GM12878 (cell line): ENCODE results near the gene FAM107A. TPM values are rescaled to one million over a fixed set of nuclear protein-coding genes. Genes with fewer than 3 reads are reported as not detected.

Experiments
- ATAC-seq: fragments of 200-7000 bp; cut with Tn5 transposase; 3 replicates; pipeline ENCODE4 v1.9.1; 2020; ENCODE audit warnings: mild to moderate bottlenecking, moderate library complexity
- BruUV-seq: library from RNA; stranded (reverse); fragments of 400-500 nt; replicated peaks from 2 replicates; lab custom pipeline; 2021; lab: Mats Ljungman, UMichigan
- CTCF ChIA-PET: fragments of 300-600 bp; sonication (Branson Sonifier 250); formaldehyde crosslinking; extraction: SDS; loops from one replicate; lab custom pipeline; 2021; ENCODE audit warnings: inconsistent platforms; lab: Yijun Ruan, JAX
- POLR2A ChIA-PET: fragments of 350-600 bp; formaldehyde crosslinking; extraction: SDS; loops from one replicate; lab custom pipeline; 2021; ENCODE audit warnings: inconsistent platforms; lab: Charles Lee
- RAD21 ChIA-PET: fragments of 300-600 bp; sonication (Branson Sonifier 250); formaldehyde crosslinking; loops from one replicate; lab custom pipeline; 2023; ENCODE audit warnings: antibody characterized with exemption; ENCODE audit not compliant: unreplicated experiment; lab: Charles Lee
- SMC1A ChIA-PET: fragments of 300-600 bp; sonication (Branson Sonifier 250); formaldehyde crosslinking; loops from one replicate; lab custom pipeline; 2023; ENCODE audit not compliant: unreplicated experiment, uncharacterized antibody; lab: Charles Lee
- DNase-seq: peaks from one replicate; pipeline ENCODE4 v3.0.0-alpha.2; 2011; ENCODE audit warnings: low read depth, low spot score
- FAIRE-seq: peaks from 3 replicates; lab custom pipeline; 2011; peaks lifted over from hg19 to GRCh38; lab: Jason Lieb, UNC
- H2AFZ ChIP-seq: 2 replicates; pipeline ENCODE4 v1.6.0; 2011; ENCODE audit warnings: low read depth, low read length, control low read depth; ENCODE audit not compliant: control insufficient read depth
- H3K27ac ChIP-seq: 2 replicates; pipeline ENCODE4 v1.5.1; 2011; ENCODE audit warnings: control low read depth; ENCODE audit not compliant: control insufficient read depth, insufficient read depth
- H3K27me3 ChIP-seq, 2 experiments: replicated peaks in 1 of 2; 2 replicates each; pipeline versions ENCODE4 v1.6.0 to v1.6.1; 2011; ENCODE audit warnings: low read length in 1 of 2; ENCODE audit not compliant: control insufficient read depth in 2 of 2, insufficient read depth in 2 of 2
- H3K36me3 ChIP-seq, 2 experiments: 2 replicates each; pipeline ENCODE4 v1.5.1; 2011; ENCODE audit warnings: low read length in 1 of 2; ENCODE audit not compliant: control insufficient read depth in 2 of 2, insufficient read depth in 2 of 2
- H3K4me1 ChIP-seq: 2 replicates; pipeline ENCODE4 v1.6.1; 2011; ENCODE audit warnings: mild to moderate bottlenecking, low read length, moderate library complexity, mixed read lengths; ENCODE audit not compliant: control insufficient read depth, insufficient read depth
- H3K4me2 ChIP-seq: 2 replicates; pipeline ENCODE4 v1.6.0; 2011; ENCODE audit warnings: control low read depth; ENCODE audit not compliant: control insufficient read depth, insufficient read depth
- H3K4me3 ChIP-seq: fragments of 200-600 bp; sonication (generic); 2 replicates; pipeline ENCODE4 v1.5.1; 2016
- H3K79me2 ChIP-seq: 2 replicates; pipeline ENCODE4 v1.6.0; 2011; ENCODE audit warnings: low read length; ENCODE audit not compliant: control insufficient read depth, insufficient read depth
- H3K9ac ChIP-seq: 2 replicates; pipeline ENCODE4 v1.8.0; 2011; ENCODE audit warnings: low read length, control low read depth, mixed read lengths; ENCODE audit not compliant: control insufficient read depth, insufficient read depth
- H3K9me3 ChIP-seq: replicated peaks from 3 replicates; pipeline ENCODE4 v1.5.1; 2011; ENCODE audit warnings: mild to moderate bottlenecking, low read length; ENCODE audit not compliant: control insufficient read depth, insufficient read depth
- H4K20me1 ChIP-seq: 2 replicates; pipeline ENCODE4 v1.6.0; 2011; ENCODE audit not compliant: control insufficient read depth, insufficient read depth
- ETV6 ChIP-seq, 2 experiments: fragments of 450-650 bp in 1 of 2; IDR thresholded peaks in 1 of 2; conservative IDR thresholded peaks in 1 of 2; 2 replicates each; pipeline ENCODE4 v1.6.1; 2014; ENCODE audit warnings: antibody characterized with exemption in 1 of 2, borderline replicate concordance in 1 of 2, low read depth in 1 of 2, mild to moderate bottlenecking in 1 of 2, moderate library complexity in 1 of 2
- EZH2 ChIP-seq: IDR thresholded peaks from 2 replicates; pipeline ENCODE4 v1.6.1; 2012; ENCODE audit warnings: low read depth, mild to moderate bottlenecking, control low read depth, inconsistent platforms, low read length, borderline replicate concordance; ENCODE audit not compliant: control insufficient read depth
- HDGF ChIP-seq: fragments of 450-650 bp; IDR thresholded peaks from 2 replicates; pipeline ENCODE4 v1.6.1; 2016; ENCODE audit warnings: antibody characterized with exemption
- NBN ChIP-seq: fragments of 450-650 bp; IDR thresholded peaks from 2 replicates; pipeline ENCODE4 v1.6.1; 2016
- NFYA ChIP-seq: IDR thresholded peaks from 2 replicates; pipeline ENCODE4 v1.6.1; 2011; ENCODE audit warnings: low read depth, mild to moderate bottlenecking, low read length, improper control_type of control experiment, borderline replicate concordance
- PAX8 ChIP-seq: fragments of 450-650 bp; IDR thresholded peaks from 2 replicates; pipeline ENCODE4 v1.6.1; 2017; ENCODE audit warnings: mild to moderate bottlenecking, moderate library complexity
- POLR2AphosphoS2 ChIP-seq: IDR thresholded peaks from 2 replicates; pipeline ENCODE4 v1.6.1; 2011; ENCODE audit warnings: low read depth, mild to moderate bottlenecking, low read length, improper control_type of control experiment, moderate library complexity
- RCOR1 ChIP-seq: conservative IDR thresholded peaks from 2 replicates; pipeline ENCODE4 v1.6.1; 2012; ENCODE audit warnings: low read depth, low read length, improper control_type of control experiment
- SIN3A ChIP-seq: IDR thresholded peaks from 2 replicates; pipeline ENCODE4 v1.6.1; 2012; ENCODE audit warnings: low read depth, low read length, improper control_type of control experiment
- TCF3 ChIP-seq: IDR thresholded peaks from 2 replicates; pipeline ENCODE4 v1.6.1; 2012; ENCODE audit warnings: low read depth, mild to moderate bottlenecking, low read length, borderline replicate concordance; ENCODE audit not compliant: insufficient read depth
- ZSCAN29 ChIP-seq: fragments of 450-650 bp; IDR thresholded peaks from 2 replicates; pipeline ENCODE4 v1.6.1; 2017; ENCODE audit warnings: mild to moderate bottlenecking, moderate library complexity
- WGBS: methylation state at CpG from one replicate; pipeline ENCODE4 v1.1.6; 2016; ENCODE audit warnings: low lambda C conversion rate; ENCODE audit not compliant: insufficient replicate concordance, insufficient coverage; ENCODE audit errors: missing lambda C conversion rate; 5-methylcytosine and 5-hydroxymethylcytosine counted together
- in situ Hi-C: fragments of 300-500 bp; cut with MboI; formaldehyde crosslinking; loops from 9 replicates; pipeline ENCODE4 v1.14.3; 2018; ENCODE audit warnings: mixed read lengths
- intact Hi-C: fragments of 100-400 bp; cut with micrococcal nuclease; formaldehyde crosslinking; loops from one replicate; pipeline ENCODE4 v1.14.2; 2022; ENCODE audit not compliant: unreplicated experiment
- polyA plus RNA-seq, 11 experiments: library from polyadenylated mRNA; depleted of rRNA in 4 of 11; unstranded in 6 of 11; stranded (reverse) in 5 of 11; fragments of >200 nt; fragmentation: Nextera tagmentation in 4 of 11; fragmentation: Illumina TruSeq in 1 of 11; extraction: Ambion mirVana in 4 of 11; extraction: Trizol in 1 of 11; gene quantifications; 1 replicate in 1 of 11; 2 replicates in 10 of 11; pipeline versions ENCODE4 v1.2.1 to v1.2.3, GENCODE V29; 2011 to 2016; ENCODE audit warnings: inconsistent platforms in 2 of 11, missing spikeins in 2 of 11, low read depth in 1 of 11
- total RNA-seq, 4 experiments: library from RNA; depleted of rRNA in 3 of 4; stranded (reverse); fragments of >200 nt in 3 of 4; fragmentation: Illumina TruSeq in 1 of 4; extraction: Trizol in 1 of 4; gene quantifications; 2 replicates each; pipeline versions ENCODE4 v1.2.1 to v1.2.3, GENCODE V29; 2013 to 2021
- TF ChIP-seq, protein P1 (sequence below): fragments of 450-650 bp; IDR thresholded peaks from 2 replicates; pipeline ENCODE4 v1.6.1; 2017; ENCODE audit warnings: mild to moderate bottlenecking, moderate library complexity
- TF ChIP-seq, protein P2 (sequence below): IDR thresholded peaks from 2 replicates; pipeline ENCODE4 v1.6.1; 2012; ENCODE audit warnings: low read length, inconsistent platforms

FAM107A gene
- total and polyA plus RNA-seq, 10 of the 15 experiments (the other 5 are each of a cell fraction or from before 2014, with no cell fraction given): not detected

DNA sequence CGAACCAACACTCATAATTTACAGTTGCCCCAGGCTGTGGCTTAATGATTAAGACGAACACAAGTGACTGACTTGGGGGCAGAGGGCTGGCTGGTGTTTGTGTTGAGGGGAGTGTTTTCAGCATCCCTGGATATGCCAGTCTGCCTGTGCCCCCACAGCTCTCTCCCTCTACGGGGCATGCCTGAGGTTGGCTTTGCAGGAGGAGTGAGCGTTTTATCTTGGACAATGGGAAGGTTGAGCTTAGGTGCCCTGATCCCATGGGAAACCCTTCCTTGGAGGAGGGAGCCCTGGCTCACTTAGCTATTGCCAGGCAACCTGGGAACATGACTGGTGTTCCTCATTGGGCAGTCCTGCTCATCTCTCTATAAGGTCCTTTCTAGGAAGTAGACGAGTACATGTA lies 17.6 kb downstream of the FAM107A start (continued):
- TF ChIP-seq, protein P1, sequence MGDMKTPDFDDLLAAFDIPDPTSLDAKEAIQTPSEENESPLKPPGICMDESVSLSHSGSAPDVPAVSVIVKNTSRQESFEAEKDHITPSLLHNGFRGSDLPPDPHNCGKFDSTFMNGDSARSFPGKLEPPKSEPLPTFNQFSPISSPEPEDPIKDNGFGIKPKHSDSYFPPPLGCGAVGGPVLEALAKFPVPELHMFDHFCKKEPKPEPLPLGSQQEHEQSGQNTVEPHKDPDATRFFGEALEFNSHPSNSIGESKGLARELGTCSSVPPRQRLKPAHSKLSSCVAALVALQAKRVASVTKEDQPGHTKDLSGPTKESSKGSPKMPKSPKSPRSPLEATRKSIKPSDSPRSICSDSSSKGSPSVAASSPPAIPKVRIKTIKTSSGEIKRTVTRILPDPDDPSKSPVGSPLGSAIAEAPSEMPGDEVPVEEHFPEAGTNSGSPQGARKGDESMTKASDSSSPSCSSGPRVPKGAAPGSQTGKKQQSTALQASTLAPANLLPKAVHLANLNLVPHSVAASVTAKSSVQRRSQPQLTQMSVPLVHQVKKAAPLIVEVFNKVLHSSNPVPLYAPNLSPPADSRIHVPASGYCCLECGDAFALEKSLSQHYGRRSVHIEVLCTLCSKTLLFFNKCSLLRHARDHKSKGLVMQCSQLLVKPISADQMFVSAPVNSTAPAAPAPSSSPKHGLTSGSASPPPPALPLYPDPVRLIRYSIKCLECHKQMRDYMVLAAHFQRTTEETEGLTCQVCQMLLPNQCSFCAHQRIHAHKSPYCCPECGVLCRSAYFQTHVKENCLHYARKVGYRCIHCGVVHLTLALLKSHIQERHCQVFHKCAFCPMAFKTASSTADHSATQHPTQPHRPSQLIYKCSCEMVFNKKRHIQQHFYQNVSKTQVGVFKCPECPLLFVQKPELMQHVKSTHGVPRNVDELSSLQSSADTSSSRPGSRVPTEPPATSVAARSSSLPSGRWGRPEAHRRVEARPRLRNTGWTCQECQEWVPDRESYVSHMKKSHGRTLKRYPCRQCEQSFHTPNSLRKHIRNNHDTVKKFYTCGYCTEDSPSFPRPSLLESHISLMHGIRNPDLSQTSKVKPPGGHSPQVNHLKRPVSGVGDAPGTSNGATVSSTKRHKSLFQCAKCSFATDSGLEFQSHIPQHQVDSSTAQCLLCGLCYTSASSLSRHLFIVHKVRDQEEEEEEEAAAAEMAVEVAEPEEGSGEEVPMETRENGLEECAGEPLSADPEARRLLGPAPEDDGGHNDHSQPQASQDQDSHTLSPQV: no peak
- TF ChIP-seq ZSCAN29 (no peak), NBN (no peak)

DNA sequence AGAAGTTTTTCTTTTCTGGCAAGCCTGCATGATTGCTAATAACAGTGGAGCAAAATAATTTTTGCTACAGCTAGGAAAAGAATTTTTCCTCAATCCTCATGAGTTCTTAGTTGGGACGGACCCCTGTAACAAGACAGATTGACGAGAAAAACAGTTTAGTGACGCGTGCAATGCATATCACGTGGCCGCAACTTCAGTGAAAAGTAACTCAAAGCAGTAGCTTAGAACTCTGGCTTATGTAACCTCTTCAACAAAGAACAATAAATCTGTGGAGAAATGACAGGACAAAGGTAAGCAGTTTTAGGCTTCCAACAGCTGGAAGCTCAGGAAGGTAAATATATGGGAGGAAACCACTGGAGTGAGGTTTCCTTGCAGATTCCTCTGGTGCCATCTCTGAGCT lies 19.7 kb downstream of the FAM107A start:
- FAIRE-seq (no peak), ATAC-seq (no peak), DNase-seq (no peak)
- Histone ChIP-seq H3K4me2 (no peak overlapping the region), H3K79me2 (no peaks in the 10 kb centered on the region), H3K4me3 (no peak overlapping the region), H3K9ac (no peak overlapping the region), H3K9me3 (no peaks in the 10 kb centered on the region), H3K36me3 (no peaks in the 10 kb centered on the region), H4K20me1 (no peaks in the 10 kb centered on the region), H3K4me1 (no peaks in the 10 kb centered on the region), H3K27ac (no peak overlapping the region), H3K27me3 (0 out of 4 replicates have a peak, but pooled peaks cover 0 to 3% of the 10 kb centered on the region in 2 experiments), H2AFZ (no peak overlapping the region)
- ChIA-PET RAD21 (interaction anchor here (0.8 to 0.9 kb wide), 2 partner anchors 9 to 11 kb away, joined by 3 to 5 read pairs; no protein-coding TSS in a partner anchor), POLR2A (interaction anchor here (0.6 kb wide), 1 partner anchor 548 kb away, joined by 6 read pairs; no protein-coding TSS in a partner anchor), SMC1A (interaction anchor here (0.8 to 1.2 kb wide), 3 partner anchors 11 to 73 kb away, joined by 3 to 4 read pairs (median 3); no protein-coding TSS in a partner anchor), CTCF (interaction anchor here (0.9 to 4.1 kb wide), 4 partner anchors 11 to 74 kb away, joined by 3 to 32 read pairs (median 4); no protein-coding TSS in a partner anchor)
- BruUV-seq: no TSS peak
- TF ChIP-seq PAX8: no peak
- TF ChIP-seq RCOR1: no peak
- TF ChIP-seq NFYA: no peak
- TF ChIP-seq EZH2: no peak
- no peak for TF ChIP-seq TCF3
- no peak for TF ChIP-seq POLR2AphosphoS2
- no peak for TF ChIP-seq ETV6 (conservative IDR thresholded peaks at IDR 0.05 in 1 of 2, IDR thresholded peaks at IDR 0.05 in 1 of 2; ENCODE audit: borderline replicate concordance in 1 of 2, low read depth in 1 of 2)
- TF ChIP-seq, protein P2, sequence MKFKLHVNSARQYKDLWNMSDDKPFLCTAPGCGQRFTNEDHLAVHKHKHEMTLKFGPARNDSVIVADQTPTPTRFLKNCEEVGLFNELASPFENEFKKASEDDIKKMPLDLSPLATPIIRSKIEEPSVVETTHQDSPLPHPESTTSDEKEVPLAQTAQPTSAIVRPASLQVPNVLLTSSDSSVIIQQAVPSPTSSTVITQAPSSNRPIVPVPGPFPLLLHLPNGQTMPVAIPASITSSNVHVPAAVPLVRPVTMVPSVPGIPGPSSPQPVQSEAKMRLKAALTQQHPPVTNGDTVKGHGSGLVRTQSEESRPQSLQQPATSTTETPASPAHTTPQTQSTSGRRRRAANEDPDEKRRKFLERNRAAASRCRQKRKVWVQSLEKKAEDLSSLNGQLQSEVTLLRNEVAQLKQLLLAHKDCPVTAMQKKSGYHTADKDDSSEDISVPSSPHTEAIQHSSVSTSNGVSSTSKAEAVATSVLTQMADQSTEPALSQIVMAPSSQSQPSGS: no peak
- no peak for TF ChIP-seq SIN3A
- TF ChIP-seq HDGF: no peak
- in situ Hi-C loops (no loop called here), intact Hi-C loops (no loop called here)
- WGBS: 53% methylated on average over 6 of the region's 6 CpGs
